SK-N-SH (cell line): ENCODE results near the gene RTP4.

Source experiments
- FOXJ3 ChIP-seq: sonication (generic); formaldehyde crosslinking; IDR thresholded peaks from 2 replicates; pipeline ENCODE4 v1.5.1; 2020; ENCODE audit warnings: mild to moderate bottlenecking, missing genetic modification reagents
- FOXM1 ChIP-seq: IDR thresholded peaks from 2 replicates; pipeline ENCODE4 v1.4.0; 2012; ENCODE audit warnings: low read depth, mild to moderate bottlenecking
- GABPA ChIP-seq: IDR thresholded peaks from 2 replicates; pipeline ENCODE4 v1.4.0; 2012; ENCODE audit warnings: low read depth, mild to moderate bottlenecking
- POLR2AphosphoS5 ChIP-seq: IDR thresholded peaks from 2 replicates; pipeline ENCODE4 v1.6.1; 2012; ENCODE audit warnings: low read depth, low read length
- SIN3A ChIP-seq: IDR thresholded peaks from 2 replicates; pipeline ENCODE4 v1.6.1; 2012; ENCODE audit warnings: low read depth, mild to moderate bottlenecking, low read length, moderate library complexity, borderline replicate concordance
- SMC3 ChIP-seq: IDR thresholded peaks from 2 replicates; pipeline ENCODE4 v1.6.1; 2012; ENCODE audit warnings: low read depth, low read length, improper control_type of control experiment
- TAF1 ChIP-seq: IDR thresholded peaks from 2 replicates; pipeline ENCODE4 v1.6.1; 2012; ENCODE audit warnings: low read depth, mild to moderate bottlenecking, low read length, moderate library complexity, borderline replicate concordance
- TEAD4 ChIP-seq: IDR thresholded peaks from 2 replicates; pipeline ENCODE4 v1.4.0; 2012; ENCODE audit warnings: mild to moderate bottlenecking, borderline replicate concordance; ENCODE audit not compliant: insufficient read depth
- TF ChIP-seq, protein P1 (sequence below): fragments of 200-600 bp; sonication (generic); IDR thresholded peaks from 2 replicates; pipeline ENCODE4 v1.6.1; 2017; ENCODE audit warnings: antibody characterized with exemption, mild to moderate bottlenecking, moderate library complexity
- TF ChIP-seq, protein P2 (sequence below): IDR thresholded peaks from 2 replicates; pipeline ENCODE4 v1.4.0; 2012; ENCODE audit warnings: low read depth, borderline replicate concordance
- TF ChIP-seq, protein P3 (sequence below): IDR thresholded peaks from 2 replicates; pipeline ENCODE4 v1.4.0; 2012; ENCODE audit warnings: low read depth

DNA sequence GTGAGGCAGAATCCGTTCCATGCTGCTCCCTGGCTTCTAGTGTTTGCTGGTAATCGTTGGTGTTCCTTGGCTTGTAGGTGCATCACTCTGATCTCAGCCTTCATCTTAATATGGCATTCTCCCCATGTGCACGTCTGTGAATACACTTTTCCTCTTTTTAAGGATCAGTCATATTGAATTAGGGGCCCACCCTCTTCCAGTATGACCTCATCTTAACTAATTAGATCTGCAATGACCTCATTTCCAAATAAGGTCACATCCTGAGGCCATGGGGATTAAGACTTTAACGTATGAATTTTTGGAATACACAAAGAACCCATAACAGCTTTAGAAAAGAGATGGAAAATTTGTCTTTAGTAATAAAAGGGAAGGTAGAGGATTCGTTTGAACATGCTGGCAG lies 42.6 kb upstream of the RTP4 start:
- TF ChIP-seq, protein P1, sequence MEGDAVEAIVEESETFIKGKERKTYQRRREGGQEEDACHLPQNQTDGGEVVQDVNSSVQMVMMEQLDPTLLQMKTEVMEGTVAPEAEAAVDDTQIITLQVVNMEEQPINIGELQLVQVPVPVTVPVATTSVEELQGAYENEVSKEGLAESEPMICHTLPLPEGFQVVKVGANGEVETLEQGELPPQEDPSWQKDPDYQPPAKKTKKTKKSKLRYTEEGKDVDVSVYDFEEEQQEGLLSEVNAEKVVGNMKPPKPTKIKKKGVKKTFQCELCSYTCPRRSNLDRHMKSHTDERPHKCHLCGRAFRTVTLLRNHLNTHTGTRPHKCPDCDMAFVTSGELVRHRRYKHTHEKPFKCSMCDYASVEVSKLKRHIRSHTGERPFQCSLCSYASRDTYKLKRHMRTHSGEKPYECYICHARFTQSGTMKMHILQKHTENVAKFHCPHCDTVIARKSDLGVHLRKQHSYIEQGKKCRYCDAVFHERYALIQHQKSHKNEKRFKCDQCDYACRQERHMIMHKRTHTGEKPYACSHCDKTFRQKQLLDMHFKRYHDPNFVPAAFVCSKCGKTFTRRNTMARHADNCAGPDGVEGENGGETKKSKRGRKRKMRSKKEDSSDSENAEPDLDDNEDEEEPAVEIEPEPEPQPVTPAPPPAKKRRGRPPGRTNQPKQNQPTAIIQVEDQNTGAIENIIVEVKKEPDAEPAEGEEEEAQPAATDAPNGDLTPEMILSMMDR, result no peak
- TF ChIP-seq TEAD4, result no peak
- TF ChIP-seq SIN3A, result no peak
- TF ChIP-seq, protein P2, sequence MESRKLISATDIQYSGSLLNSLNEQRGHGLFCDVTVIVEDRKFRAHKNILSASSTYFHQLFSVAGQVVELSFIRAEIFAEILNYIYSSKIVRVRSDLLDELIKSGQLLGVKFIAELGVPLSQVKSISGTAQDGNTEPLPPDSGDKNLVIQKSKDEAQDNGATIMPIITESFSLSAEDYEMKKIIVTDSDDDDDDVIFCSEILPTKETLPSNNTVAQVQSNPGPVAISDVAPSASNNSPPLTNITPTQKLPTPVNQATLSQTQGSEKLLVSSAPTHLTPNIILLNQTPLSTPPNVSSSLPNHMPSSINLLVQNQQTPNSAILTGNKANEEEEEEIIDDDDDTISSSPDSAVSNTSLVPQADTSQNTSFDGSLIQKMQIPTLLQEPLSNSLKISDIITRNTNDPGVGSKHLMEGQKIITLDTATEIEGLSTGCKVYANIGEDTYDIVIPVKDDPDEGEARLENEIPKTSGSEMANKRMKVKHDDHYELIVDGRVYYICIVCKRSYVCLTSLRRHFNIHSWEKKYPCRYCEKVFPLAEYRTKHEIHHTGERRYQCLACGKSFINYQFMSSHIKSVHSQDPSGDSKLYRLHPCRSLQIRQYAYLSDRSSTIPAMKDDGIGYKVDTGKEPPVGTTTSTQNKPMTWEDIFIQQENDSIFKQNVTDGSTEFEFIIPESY, result no peak
- TF ChIP-seq SMC3, result no peak
- TF ChIP-seq, protein P3, sequence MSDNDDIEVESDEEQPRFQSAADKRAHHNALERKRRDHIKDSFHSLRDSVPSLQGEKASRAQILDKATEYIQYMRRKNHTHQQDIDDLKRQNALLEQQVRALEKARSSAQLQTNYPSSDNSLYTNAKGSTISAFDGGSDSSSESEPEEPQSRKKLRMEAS, result no peak
- no peak for TF ChIP-seq FOXJ3 (CRISPR knock-in tag)
- no peak for TF ChIP-seq TAF1
- TF ChIP-seq FOXM1, result no peak
- no peak for TF ChIP-seq POLR2AphosphoS5
- no peak for TF ChIP-seq GABPA
